GM19099 (cell line): ENCODE results near the gene SNAI3.

Experiments used
- POLR2A ChIP-seq: IDR thresholded peaks from 3 replicates; pipeline ENCODE4 v1.6.1; 2011; ENCODE audit warnings: low read depth; ENCODE audit not compliant: insufficient read length; ENCODE audit errors: extremely low read depth

Gene SNAI3

GRCh38 chr16:88647178-88648070 is 38.9 kb downstream of the SNAI3 start:
- peak; percentile 0 for TF ChIP-seq POLR2A

GRCh38 chr16:88646345-88647034 is 39.8 kb downstream of the SNAI3 start:
- TF ChIP-seq POLR2A, result peak; percentile 22

- no peak for TF ChIP-seq POLR2A
These were observed 40.4 kb downstream of the SNAI3 start for GRCh38 chr16:88645941-88646340.

GRCh38 chr16:88645455-88645854 is 40.9 kb downstream of the SNAI3 start:
- no peak for TF ChIP-seq POLR2A

GRCh38 chr16:88643644-88643932 is 42.7 kb downstream of the SNAI3 start:
- no peak for TF ChIP-seq POLR2A

GRCh38 chr16:88642881-88643643 is 43.2 kb downstream of the SNAI3 start:
- TF ChIP-seq POLR2A, result no peak

- no peak for TF ChIP-seq POLR2A
These were observed 45.6 kb downstream of the SNAI3 start for GRCh38 chr16:88640498-88641247.

- no peak for TF ChIP-seq POLR2A
These were observed 46.2 kb downstream of the SNAI3 start for GRCh38 chr16:88640039-88640495.

GRCh38 chr16:88639231-88640038 is 46.9 kb downstream of the SNAI3 start:
- no peak for TF ChIP-seq POLR2A

- no peak for TF ChIP-seq POLR2A
These were observed 47.7 kb downstream of the SNAI3 start, which contains the start of gene IL17C for GRCh38 chr16:88638323-88639230. Gene IL17C (plus strand): TSS chr16:88638572. CDS start chr16:88638642, 70 bp downstream.

GRCh38 chr16:88636488-88637265 is 49.6 kb downstream of the SNAI3 start:
- no peak for TF ChIP-seq POLR2A

- TF ChIP-seq POLR2A, result no peak
These were observed 50.5 kb downstream of the SNAI3 start for GRCh38 chr16:88635671-88636319.
